Vagina (tissue), 2 donors: ENCODE measurements around the gene GRPEL2. TPM values are rescaled to one million over a fixed set of nuclear protein-coding genes. Genes with fewer than 3 reads are reported as not detected.

Experiments
- DNase-seq, 2 donors: peaks; one replicate each; pipeline ENCODE4 v3.0.0-alpha.2; 2017; ENCODE audit errors: extremely low spot score in 2 of 2
- H3K27ac ChIP-seq: fragments of 200-600 bp; sonication (generic); one replicate; pipeline ENCODE4 v1.5.1; 2019
- H3K27me3 ChIP-seq: fragments of 200-600 bp; sonication (generic); one replicate; pipeline ENCODE4 v1.5.1; 2019
- H3K36me3 ChIP-seq, 2 donors: fragments of 200-600 bp; sonication (generic); one replicate each; pipeline ENCODE4 v1.5.1; 2017 to 2019
- H3K4me1 ChIP-seq: fragments of 200-600 bp; sonication (generic); one replicate; pipeline ENCODE4 v1.5.1; 2019
- H3K4me3 ChIP-seq, 2 donors: fragments of 200-600 bp; sonication (generic); 1 replicate in 1 of 2; 2 replicates in 1 of 2; pipeline ENCODE4 v1.5.1; 2016 to 2019
- H3K9me3 ChIP-seq: fragments of 200-600 bp; sonication (generic); one replicate; pipeline ENCODE4 v1.5.1; 2019
- CTCF ChIP-seq, 3 experiments: fragments of 450-650 bp in 2 of 3; fragments of 200-600 bp in 1 of 3; sonication (generic) in 1 of 3; IDR thresholded peaks; one replicate each; pipeline ENCODE4 v1.5.1; 2017 to 2019; ENCODE audit warnings: antibody characterized with exemption in 3 of 3, mild to moderate bottlenecking in 2 of 3, moderate library complexity in 2 of 3
- POLR2A ChIP-seq, 2 donors: fragments of 450-650 bp; IDR thresholded peaks; one replicate each; pipeline ENCODE4 v1.6.1; 2017; ENCODE audit warnings: antibody characterized with exemption in 2 of 2, mild to moderate bottlenecking in 2 of 2, moderate library complexity in 2 of 2
- POLR2AphosphoS5 ChIP-seq, 2 donors: sonication (generic); formaldehyde crosslinking; IDR thresholded peaks; one replicate each; pipeline ENCODE4 v1.9.0; 2017; ENCODE audit warnings: antibody characterized with exemption in 2 of 2, mild to moderate bottlenecking in 2 of 2, low read depth in 1 of 2; ENCODE audit not compliant: insufficient read depth in 1 of 2
- intact Hi-C: fragments of 100-400 bp; cut with DNase I; formaldehyde crosslinking; loops from one replicate; pipeline ENCODE4 v1.15.1; 2023
- total RNA-seq: library from RNA; depleted of rRNA; stranded (reverse); fragments of >200 nt; gene quantifications from one replicate; pipeline ENCODE4 v1.2.3, GENCODE V29; 2016

GRPEL2 gene
- total RNA-seq, 1 donor from 2014 or later: 16.9 TPM

GRCh38 chr5:149375434-149375833 lies 30.1 kb downstream of the GRPEL2 start:
- no peaks in the 10 kb centered on the region for H3K27me3 ChIP-seq
- no peak overlapping the region for H3K27ac ChIP-seq
- H3K4me3 ChIP-seq: no peak overlapping the region
- no peaks in the 10 kb centered on the region for H3K9me3 ChIP-seq
- no peaks in the 10 kb centered on the region for H3K36me3 ChIP-seq
- no peak for TF ChIP-seq CTCF (IDR thresholded peaks at IDR 0.05)
- TF ChIP-seq POLR2AphosphoS5 (IDR thresholded peaks at IDR 0.05; ENCODE audit: insufficient read depth in 1 of 2, low read depth in 1 of 2): no peak
- TF ChIP-seq POLR2A (IDR thresholded peaks at IDR 0.05): no peak
- no peak for DNase-seq
- intact Hi-C loops: loop anchor here (5.0 kb wide), 1 partner anchor 177 kb away; the partner anchor contains the start of gene CSNK1A1
- peaks cover 10% of the 10 kb centered on the region for H3K4me1 ChIP-seq

DNA sequence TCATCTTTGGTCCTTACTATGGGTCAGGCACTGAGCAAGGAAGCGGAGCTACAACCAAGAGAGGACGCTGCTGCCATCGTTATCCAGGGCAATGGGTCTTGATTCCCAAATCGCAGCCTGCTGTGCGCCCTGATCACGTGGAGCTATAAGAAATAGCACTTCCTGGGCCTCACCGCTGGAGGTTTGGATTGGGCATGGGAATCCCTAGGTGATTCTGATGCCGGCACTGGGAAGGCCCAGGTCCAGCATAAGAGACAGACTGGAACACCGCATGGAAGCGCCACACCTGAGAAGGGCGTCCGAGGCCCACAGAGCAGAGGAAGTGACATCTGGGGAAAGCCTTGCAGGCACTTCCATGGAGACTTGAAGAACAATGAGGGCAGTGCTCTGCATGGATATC lies 30.8 kb downstream of the GRPEL2 start:
- TF ChIP-seq POLR2A (IDR thresholded peaks at IDR 0.05): no peak
- TF ChIP-seq POLR2AphosphoS5 (IDR thresholded peaks at IDR 0.05; ENCODE audit: insufficient read depth in 1 of 2, low read depth in 1 of 2): no peak
- no peak for TF ChIP-seq CTCF (IDR thresholded peaks at IDR 0.05)
- DNase-seq: no peak
- Histone ChIP-seq H3K9me3 (no peaks in the 10 kb centered on the region), H3K36me3 (no peaks in the 10 kb centered on the region), H3K4me3 (no peak overlapping the region), H3K27me3 (no peaks in the 10 kb centered on the region), H3K27ac (no peak overlapping the region), H3K4me1 (peaks cover 8% of the 10 kb centered on the region)
- intact Hi-C loops: loop anchor here (5.0 kb wide), 1 partner anchor 176 kb away; the partner anchor contains the start of gene CSNK1A1

DNA sequence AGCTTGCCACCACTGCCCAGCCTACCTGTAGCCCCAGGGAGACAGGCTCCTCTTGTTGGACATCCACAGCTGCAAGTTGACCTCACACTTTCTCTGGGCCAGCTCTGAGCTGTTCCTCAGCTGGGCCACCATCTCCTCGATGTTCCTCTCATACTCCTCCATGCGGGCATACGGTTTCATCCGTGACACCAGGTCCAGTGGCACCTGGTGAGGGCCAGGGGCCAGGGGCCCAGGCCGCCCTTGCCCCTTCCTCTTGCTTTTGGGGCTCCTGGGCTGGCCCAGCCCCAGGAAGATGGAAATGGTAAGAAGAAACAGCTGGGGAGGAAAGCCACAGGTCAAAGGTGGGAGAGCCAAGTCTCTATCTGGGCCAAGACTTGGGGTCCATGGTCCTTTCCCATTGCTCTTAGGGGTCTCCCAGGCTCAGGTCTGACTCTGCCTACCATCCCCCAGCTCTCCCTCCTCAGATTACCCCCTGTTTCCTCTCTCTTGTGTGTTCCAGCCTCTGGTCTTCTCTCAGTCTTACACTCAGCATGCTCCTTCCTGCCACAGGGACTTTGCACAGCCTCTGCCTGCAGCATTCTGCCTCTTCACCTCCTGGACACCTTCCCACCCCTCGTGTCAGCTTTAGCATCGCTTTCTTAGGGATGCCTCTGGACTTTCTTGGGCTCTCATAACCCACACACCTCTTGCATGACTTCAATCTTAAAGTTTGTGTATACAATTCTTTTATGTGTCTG lies 31.6 kb downstream of the GRPEL2 start:
- H3K4me1 ChIP-seq: peaks cover 5% of the 10 kb centered on the region
- H3K4me3 ChIP-seq: no peak overlapping the region
- H3K9me3 ChIP-seq: no peaks in the 10 kb centered on the region
- H3K27ac ChIP-seq: no peak overlapping the region
- DNase-seq: no peak
- intact Hi-C loops: loop anchor here (5.0 kb wide), 1 partner anchor 175 kb away; the partner anchor contains the start of gene CSNK1A1
- TF ChIP-seq POLR2AphosphoS5 (IDR thresholded peaks at IDR 0.05; ENCODE audit: insufficient read depth in 1 of 2, low read depth in 1 of 2) (no peak), CTCF (IDR thresholded peaks at IDR 0.05) (no peak), POLR2A (IDR thresholded peaks at IDR 0.05) (no peak)
- H3K27me3 ChIP-seq: no peaks in the 10 kb centered on the region
- H3K36me3 ChIP-seq: no peaks in the 10 kb centered on the region

- Histone ChIP-seq H3K4me1 (peaks cover 19% of the 10 kb centered on the region), H3K9me3 (no peaks in the 10 kb centered on the region), H3K27me3 (no peaks in the 10 kb centered on the region), H3K36me3 (no peaks in the 10 kb centered on the region), H3K4me3 (no peak overlapping the region), H3K27ac (peak overlapping the region; percentile 3)
- no peak for DNase-seq
- intact Hi-C loops: loop anchor here (5.0 kb wide), 1 partner anchor 174 kb away; the partner anchor contains the start of gene CSNK1A1
- TF ChIP-seq POLR2A (IDR thresholded peaks at IDR 0.05) (no peak), POLR2AphosphoS5 (IDR thresholded peaks at IDR 0.05; ENCODE audit: insufficient read depth in 1 of 2, low read depth in 1 of 2) (no peak), CTCF (IDR thresholded peaks at IDR 0.05) (no peak)
Observed at GRCh38 chr5:149378241-149378820, 33.0 kb downstream of the GRPEL2 start.
